ENCODE results near the gene UFD1. TPM values are rescaled to one million over a fixed set of nuclear protein-coding genes. Genes with fewer than 3 reads are reported as not detected.

UFD1 gene, protein sequence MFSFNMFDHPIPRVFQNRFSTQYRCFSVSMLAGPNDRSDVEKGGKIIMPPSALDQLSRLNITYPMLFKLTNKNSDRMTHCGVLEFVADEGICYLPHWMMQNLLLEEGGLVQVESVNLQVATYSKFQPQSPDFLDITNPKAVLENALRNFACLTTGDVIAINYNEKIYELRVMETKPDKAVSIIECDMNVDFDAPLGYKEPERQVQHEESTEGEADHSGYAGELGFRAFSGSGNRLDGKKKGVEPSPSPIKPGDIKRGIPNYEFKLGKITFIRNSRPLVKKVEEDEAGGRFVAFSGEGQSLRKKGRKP
- polyA plus RNA-seq (ENCODE audit: insufficient read length in 3 of 3), result 10 to 100 TPM; 64.1 to 69.2 (median 65.7) TPM
- long read RNA-seq, donor 1, transcript UFD1-201 (12 exons, 1,814 nt), result major isoform, 22 of 24 reads
- long read RNA-seq, donor 1, partial matches to known transcripts, result 0 of 24 reads
- long read RNA-seq, donor 1, other reads (novel, unspliced or antisense), result 0 of 24 reads
- long read RNA-seq, donor 2, transcript UFD1-201 (12 exons, 1,814 nt), result major isoform, 28 of 37 reads
- long read RNA-seq, donor 2, partial matches to known transcripts, result 9 of 37 reads
- long read RNA-seq, donor 2, other reads (novel, unspliced or antisense), result 0 of 37 reads
- long read RNA-seq, donor 3, transcript UFD1-201 (12 exons, 1,814 nt), result major isoform, 17 of 44 reads
- long read RNA-seq, donor 3, partial matches to known transcripts, result 20 of 44 reads
- long read RNA-seq, donor 3, other reads (novel, unspliced or antisense), result 5 of 44 reads
- long read RNA-seq, donor 4, transcript UFD1-201 (12 exons, 1,814 nt), result major isoform, 35 of 44 reads
- long read RNA-seq, donor 4, partial matches to known transcripts, result 9 of 44 reads
- long read RNA-seq, donor 4, other reads (novel, unspliced or antisense), result 0 of 44 reads
- long read RNA-seq, donor 5, transcript UFD1-201 (12 exons, 1,814 nt), result major isoform, 18 of 18 reads
- long read RNA-seq, donor 5, partial matches to known transcripts, result 0 of 18 reads
- long read RNA-seq, donor 5, other reads (novel, unspliced or antisense), result 0 of 18 reads
- long read RNA-seq, donor 6, full-length matches to known transcripts, result 29 of 29 reads
- long read RNA-seq, donor 6, partial matches to known transcripts, result 0 of 29 reads
- long read RNA-seq, donor 6, other reads (novel, unspliced or antisense), result 0 of 29 reads
- long read RNA-seq, donor 7, transcript UFD1-201 (12 exons, 1,814 nt), result major isoform, 23 of 34 reads
- long read RNA-seq, donor 7, partial matches to known transcripts, result 9 of 34 reads
- long read RNA-seq, donor 7, other reads (novel, unspliced or antisense), result 0 of 34 reads
- long read RNA-seq, donor 8, transcript UFD1-201 (12 exons, 1,814 nt), result major isoform, 7 of 7 reads
- long read RNA-seq, donor 8, partial matches to known transcripts, result 0 of 7 reads
- long read RNA-seq, donor 8, other reads (novel, unspliced or antisense), result 0 of 7 reads
- long read RNA-seq, donor 9, full-length matches to known transcripts, result 42 of 48 reads
- long read RNA-seq, donor 9, partial matches to known transcripts, result 6 of 48 reads
- long read RNA-seq, donor 9, other reads (novel, unspliced or antisense), result 0 of 48 reads
- long read RNA-seq, donor 10, full-length matches to known transcripts, result 17 of 28 reads
- long read RNA-seq, donor 10, partial matches to known transcripts, result 11 of 28 reads
- long read RNA-seq, donor 10, other reads (novel, unspliced or antisense), result 0 of 28 reads
- long read RNA-seq, donor 11, transcript UFD1-201 (12 exons, 1,814 nt), result major isoform, 7 of 13 reads
- long read RNA-seq, donor 11, partial matches to known transcripts, result 5 of 13 reads
- long read RNA-seq, donor 11, other reads (novel, unspliced or antisense), result 0 of 13 reads
- long read RNA-seq, donor 12, full-length matches to known transcripts, result 42 of 53 reads
- long read RNA-seq, donor 12, partial matches to known transcripts, result 0 of 53 reads
- long read RNA-seq, donor 12, other reads (novel, unspliced or antisense), result 11 of 53 reads
- long read RNA-seq, donor 13, transcript UFD1-201 (12 exons, 1,814 nt), result major isoform, 10 of 17 reads
- long read RNA-seq, donor 13, partial matches to known transcripts, result 5 of 17 reads
- long read RNA-seq, donor 13, other reads (novel, unspliced or antisense), result 0 of 17 reads
- long read RNA-seq, donor 14, full-length matches to known transcripts, result 42 of 59 reads
- long read RNA-seq, donor 14, partial matches to known transcripts, result 17 of 59 reads
- long read RNA-seq, donor 14, other reads (novel, unspliced or antisense), result 0 of 59 reads
- long read RNA-seq, donor 15, transcript UFD1-201 (12 exons, 1,814 nt), result major isoform, 36 of 37 reads
- long read RNA-seq, donor 15, partial matches to known transcripts, result 0 of 37 reads
- long read RNA-seq, donor 15, other reads (novel, unspliced or antisense), result 0 of 37 reads
- long read RNA-seq, donor 16, transcript UFD1-201 (12 exons, 1,814 nt), result major isoform, 31 of 41 reads
- long read RNA-seq, donor 16, partial matches to known transcripts, result 8 of 41 reads
- long read RNA-seq, donor 16, other reads (novel, unspliced or antisense), result 0 of 41 reads

DNA sequence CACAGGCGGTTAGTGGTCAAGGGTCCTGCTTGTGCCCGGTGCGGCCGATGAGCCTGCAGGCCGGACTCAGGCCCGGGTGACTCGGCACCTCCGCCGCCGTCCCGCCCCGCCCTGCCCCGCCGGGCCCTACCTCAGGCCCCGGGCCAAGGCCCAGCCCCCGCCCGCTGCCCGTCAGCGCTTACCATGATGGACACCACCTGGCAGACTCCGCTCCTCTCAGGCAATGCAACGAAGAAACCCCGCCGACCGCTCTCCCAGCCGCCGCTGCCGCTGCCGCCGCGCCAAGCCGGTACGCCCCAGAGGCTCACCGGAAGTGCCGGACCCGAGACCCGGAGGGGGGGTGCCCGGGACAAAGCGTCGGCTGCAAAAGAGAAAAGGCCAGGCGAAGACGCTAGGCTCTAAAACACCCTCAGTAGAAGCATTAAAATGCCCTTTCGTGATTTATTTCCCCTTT, at the start of gene UFD1:
UFD1 (minus strand) TSS at position 293 of the 454 bp plus-strand sequence; CDS start at position 185, 108 bp downstream.
- peak; percentile 85 for DNase-seq

DNA sequence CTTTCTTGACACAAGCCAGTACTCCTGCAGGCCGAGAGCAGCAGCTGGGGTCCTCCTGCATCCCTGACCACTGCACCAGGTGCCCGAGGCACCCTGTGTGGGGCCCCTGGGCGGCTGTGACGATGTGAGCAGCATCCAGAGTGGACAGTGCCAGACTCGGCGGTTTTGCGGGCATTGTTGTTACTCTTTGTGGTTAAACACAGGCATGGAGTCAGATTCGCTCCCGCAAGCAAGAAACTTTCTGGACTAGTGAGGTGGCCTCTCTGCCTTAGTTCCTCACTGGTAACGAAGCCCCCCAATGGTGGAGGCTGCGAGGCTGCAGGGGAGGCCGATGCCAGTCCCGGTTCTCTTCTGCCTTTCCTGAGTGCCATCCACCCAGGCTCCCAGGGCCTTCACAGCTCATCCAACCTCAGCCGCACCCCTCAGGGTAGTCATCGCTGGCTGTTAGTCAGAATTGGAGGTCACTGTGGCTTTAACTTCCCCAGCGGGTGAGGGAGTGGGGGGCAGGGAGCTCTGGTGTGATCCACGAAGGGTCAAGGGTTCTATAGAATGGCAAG, 48.9 kb upstream of the UFD1 start:
- no peak for DNase-seq

DNA sequence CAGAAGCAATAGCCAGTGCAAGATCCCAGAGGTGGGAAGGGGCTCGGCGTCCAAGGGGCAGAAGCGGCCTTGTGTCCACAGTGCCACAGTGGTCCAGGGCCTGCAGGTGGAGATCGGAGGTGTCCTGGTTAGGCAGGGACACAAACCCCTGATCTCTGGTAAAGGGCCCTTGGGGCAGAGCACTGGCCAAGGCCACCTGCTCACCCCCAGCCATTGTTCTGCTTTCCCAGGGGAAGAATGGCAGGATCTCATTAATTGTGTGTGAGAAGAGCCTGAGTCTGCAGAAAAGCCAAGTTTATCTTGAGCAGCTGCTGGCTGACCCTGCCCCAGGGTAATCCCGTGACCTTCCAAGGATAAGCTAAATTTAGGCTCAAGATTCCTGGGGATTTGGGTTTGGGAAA, 48.3 kb upstream of the UFD1 start:
- DNase-seq, result no peak

DNA sequence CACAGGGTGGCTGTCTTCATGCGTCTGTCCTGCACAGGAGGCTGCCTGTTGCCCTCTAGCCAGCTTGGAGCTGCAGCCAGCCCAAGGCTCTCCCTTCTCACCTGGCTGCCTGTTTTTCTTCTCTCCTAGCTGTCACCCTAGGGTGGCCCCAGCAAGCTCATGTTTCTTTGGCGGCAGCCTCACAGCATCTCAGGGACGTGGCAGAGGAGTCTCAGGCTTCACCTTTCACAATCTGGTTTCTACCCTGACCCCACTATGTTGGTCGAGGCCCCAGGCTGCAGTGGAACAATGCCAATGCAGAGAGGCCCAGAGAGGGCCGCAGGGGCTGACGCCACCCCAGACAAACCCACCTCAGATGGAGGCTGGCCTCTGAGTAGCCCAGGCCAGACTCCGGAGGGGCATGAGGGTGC, 47.7 kb upstream of the UFD1 start:
- DNase-seq, result no peak

DNA sequence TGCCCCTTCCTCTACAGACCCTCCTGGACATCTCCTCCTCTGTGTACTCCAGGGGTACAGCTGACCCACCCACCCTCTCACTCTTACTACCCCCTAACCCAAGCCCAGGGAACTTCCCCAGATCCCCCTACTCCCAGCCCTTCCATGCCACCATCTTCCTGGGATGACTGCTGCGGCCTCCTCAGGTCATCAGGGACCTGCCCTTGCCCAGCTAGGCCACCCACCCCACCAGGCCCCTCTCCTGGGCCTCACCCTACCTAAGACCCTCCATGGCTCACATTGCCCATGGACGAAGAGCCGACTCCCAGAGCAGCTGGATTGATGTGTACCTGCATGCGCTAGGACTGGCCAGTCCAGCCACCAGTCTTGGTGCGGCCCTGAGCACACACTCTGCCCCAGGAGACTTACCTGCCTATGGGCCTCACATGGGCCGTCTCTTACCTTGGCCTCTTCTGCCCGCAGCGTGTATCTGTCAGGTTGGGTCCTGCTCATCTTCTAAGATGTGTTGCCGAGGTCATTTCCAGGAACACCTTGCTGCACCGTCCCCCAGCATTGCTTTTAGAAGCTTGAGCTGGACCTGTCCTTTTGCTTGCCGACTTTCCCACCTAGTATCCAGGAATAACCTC, 47.2 kb upstream of the UFD1 start:
- no peak for DNase-seq

DNA sequence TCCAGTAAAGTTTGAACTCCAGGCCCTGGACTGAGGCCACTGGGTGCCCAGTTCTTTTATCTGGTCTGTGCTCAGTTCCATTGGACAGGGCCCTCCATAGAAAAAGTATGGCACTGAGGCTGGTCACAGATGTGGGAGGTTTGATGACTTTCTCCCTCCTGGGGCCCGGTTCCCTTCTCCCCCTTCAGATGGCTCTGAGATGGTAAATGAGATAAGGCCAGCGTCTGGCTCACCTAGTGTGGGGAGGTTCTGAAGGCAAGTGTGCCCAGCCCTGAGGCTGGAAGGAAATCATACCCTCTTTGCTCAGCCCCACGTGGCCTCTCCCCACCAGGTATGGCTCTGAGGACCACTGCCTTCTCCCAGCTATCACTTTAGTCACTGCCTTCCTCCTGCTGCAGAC, 46.7 kb upstream of the UFD1 start:
- DNase-seq, result no peak

DNA sequence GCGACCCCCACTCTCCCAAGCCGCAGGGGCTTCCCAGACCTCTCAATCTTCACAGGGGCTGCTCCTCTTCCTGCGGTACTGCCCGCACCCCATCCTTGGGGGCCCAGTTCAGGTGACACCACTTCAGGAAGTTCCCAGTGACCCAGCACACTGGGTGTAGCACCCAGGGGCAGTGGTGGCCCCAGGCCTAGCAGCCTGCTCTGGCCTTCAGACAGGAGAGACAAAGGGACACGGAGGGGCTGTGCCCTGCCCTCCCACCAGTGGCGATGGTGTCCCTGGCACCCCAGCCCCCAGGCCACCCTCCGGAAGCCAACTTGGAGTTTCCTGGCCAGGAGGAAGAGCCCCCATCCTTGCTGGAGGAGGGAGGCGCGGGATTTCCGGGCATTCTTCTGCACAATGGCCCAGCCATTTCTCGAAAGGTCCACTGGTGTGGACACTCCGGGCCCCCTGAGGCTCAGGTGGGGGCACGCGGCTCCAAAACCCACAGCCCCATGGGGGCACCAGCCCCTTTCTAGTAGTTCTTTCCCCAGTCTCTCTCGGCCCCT, 46.2 kb upstream of the UFD1 start:
- DNase-seq, result no peak

DNA sequence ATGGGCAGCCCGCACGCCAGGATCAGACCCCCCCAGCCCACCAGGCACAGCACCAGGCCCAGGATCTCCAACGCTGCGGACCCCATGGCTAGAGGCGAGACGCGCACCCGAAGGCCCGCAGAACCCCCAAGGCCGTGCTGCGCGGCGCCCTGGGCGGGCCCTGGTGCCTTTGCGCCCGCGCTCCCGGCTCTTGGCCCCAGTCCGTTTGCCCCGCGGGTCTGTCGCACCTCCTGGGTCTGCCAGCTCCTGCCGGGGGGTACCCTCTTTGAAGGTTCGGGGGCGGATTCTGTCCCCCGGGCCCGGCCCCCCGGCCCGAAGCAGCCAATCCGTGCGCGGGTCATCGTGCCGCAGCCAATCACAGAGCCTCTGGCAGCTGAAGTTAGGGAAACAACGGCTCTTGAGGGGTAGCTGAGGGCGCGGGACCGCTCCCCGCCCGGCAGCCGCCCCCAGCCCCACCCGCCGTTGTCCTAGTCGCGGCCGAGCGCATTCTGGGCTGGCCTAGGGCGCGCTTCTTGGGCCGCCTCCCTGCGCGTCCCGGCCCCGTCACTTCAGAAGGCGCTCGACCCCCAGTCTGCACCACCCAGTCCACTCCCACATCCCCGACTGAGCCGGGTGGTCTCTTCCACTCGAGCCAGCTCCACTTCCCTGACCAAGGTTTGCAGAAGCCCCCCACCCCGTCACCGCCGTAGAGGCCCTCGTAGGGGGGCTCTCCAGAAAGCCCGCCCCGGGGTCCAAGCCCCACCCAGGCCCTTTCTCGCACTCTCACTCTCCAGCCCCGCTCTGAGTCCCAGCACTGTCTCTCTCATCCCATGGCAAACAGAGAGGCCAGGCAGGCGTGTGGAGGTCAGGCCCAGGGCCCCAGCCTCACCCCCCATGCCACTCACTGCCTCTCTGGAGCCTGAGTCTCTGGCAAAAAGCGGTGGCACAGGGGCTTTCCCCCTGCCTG, 45.5 kb upstream of the UFD1 start, which contains the start of gene CLDN5:
CLDN5 (minus strand) TSS at position 241 of the 946 bp plus-strand sequence; CDS start at position 86, 155 bp downstream.
- DNase-seq, result peak; percentile 48

DNA sequence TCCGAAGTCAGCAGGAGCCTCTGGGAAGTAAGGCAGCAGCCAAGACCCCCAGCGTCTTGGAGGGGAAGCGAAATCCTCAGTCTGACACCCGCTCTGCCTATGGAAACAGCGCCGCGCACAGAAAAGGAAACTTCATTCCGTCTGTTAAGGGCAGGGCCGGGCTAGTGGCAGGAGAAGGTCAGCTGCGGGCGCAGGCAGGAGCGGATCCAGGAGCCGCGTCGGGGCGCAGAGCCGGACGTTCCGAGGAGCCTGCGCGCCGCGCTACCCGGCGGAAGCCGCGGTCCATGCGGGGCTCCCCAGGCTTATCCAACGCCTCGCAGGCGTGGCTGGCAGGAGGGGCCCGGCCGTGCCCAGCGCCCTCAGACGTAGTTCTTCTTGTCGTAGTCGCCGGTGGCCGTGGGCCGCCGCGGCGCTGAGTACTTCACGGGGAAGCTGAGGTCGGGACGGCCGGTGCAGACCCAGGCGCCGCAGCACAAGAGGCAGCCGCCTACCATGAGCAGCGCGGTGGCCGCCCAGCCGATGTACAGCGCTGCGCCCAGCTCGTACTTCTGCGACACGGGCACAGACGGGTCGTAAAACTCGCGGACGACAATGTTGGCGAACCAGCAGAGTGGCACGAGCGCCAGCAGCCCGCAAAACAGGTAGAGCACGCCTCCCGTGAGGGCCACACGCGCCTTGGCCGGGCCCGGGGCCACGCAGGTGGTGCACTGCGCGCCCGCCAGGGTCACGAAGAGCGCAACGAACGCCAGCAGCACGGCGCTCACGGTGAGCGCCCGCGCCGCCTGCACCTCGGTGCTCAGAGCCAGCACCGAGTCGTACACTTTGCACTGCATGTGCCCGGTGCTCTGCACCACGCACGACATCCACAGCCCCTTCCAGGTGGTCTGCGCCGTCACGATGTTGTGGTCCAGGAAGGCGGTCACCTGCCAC, 44.5 kb upstream of the UFD1 start:
- DNase-seq, result peak; percentile 20

DNA sequence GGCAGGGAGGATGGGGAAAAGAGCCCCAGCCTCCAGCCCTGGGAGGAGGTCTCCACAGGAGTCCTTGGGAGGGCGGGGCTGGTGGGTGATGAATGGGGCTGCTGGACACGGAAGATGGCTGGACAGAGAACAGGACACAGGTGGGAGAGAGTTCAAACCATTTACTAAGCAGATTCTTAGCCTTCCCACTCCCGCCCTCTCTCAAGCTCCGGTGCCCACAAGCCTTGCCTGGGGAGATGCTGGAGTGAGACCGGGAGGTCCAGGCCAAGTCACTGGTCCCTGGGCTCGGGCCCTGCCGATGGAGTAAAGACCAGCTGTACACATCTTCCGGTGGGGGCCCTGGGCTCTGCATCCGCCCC, 43.9 kb upstream of the UFD1 start:
- DNase-seq, result no peak

DNA sequence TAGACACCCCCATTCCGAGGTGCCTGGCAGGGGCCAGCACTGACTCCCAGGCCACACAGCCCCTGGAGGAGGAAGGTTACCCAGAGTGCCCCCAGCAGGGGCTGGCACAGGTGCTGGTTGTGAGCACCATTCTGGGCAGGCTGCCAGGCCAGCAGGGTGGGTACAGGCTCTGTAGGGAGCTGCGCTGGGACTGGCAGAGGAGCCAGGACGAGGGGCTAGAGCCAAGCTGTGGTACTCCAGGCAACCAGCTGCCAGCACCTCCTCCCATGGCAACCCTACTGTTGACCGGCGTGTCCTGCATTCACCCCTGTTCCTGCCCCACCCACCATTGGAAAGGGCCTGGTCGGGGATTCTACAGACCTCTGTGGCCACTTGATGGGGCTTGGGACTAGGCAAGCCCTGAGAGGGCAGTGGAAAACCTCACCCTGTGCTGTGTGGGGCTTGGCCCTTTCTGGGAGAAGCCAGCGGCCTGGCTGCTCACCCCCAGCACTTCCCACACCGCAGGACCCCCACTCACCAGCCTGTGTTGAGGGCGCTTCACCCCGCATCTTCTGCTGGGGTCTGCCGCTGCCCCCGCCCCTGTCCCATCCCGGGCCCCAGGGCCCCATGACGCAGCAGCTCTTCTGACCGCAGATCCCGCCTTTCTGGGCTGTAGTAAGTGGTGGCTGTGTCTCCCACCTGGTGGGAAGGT, 43.3 kb upstream of the UFD1 start:
- no peak for DNase-seq

DNA sequence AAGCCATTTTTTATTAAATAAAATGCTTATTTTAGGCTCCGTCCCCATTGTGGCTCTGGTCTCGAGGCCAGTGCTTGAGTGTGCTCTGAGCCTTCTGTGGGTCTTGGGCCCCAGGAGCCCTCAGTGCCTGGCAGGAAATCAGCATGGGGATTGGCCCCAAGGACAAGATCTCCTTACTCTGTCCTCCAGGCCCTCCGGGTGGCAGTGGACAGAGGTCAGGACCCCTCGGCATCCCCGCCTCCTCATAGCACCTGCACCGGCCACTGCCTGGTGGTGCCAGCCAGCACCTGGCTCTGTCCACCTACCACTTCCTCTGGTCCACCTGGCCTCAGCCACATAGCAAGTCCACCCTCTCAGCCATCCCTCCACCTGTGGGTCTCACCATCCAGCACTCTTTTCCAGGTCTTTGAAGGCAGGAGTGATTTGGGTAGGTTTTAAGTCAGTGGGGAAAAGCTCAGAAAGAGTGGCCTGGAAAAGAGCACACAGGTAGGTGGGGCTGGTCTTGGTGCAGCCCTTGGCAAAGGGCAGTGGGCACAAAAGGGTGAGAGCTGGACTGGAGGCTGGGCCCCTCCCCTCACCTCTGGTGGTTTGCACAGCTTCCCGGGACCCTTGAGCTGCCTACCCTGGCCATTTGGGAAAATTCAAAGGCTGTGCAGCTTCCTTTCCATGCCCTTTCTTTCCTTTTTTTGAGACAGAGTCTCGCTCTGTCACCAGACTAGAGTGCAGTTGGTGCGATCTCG, 41.7 kb upstream of the UFD1 start:
- DNase-seq, result no peak

DNA sequence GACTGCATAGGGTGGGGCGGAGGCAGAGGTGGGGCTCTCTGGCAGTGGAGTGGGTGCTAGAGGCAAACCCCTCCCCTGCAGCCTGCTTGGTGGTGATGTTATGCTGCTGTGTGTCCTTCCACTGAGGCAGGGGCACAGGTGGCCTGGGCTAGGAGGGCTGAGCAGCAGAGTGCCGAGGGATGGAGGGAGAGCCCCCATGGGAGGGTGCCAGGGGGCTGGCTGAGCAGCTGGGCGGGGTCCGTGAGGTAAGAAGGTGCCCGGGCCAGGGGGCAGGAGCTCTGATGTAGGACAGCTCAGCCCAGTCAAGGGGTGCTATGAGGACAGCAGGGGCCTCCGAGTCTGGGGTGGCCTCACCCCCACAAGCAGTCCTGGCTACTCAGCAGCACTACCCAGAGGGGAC, 41.0 kb upstream of the UFD1 start:
- DNase-seq, result no peak
